KMS-11 (cell line): ENCODE data around the gene MMP7.

Experiments
- H2AFZ ChIP-seq: fragments of 200-600 bp; sonication (generic); 2 replicates; pipeline ENCODE4 v1.6.1; 2016; ENCODE audit warnings: antibody characterized with exemption, mixed run types, low read depth
- H3K27ac ChIP-seq: fragments of 200-600 bp; sonication (generic); 2 replicates; pipeline ENCODE4 v1.6.1; 2016; ENCODE audit warnings: mild to moderate bottlenecking, mixed run types
- H3K27me3 ChIP-seq: fragments of 200-600 bp; sonication (generic); 2 replicates; pipeline ENCODE4 v1.6.1; 2017; ENCODE audit warnings: mild to moderate bottlenecking, low read depth, mixed run types, moderate library complexity; ENCODE audit not compliant: insufficient read depth
- H3K36me3 ChIP-seq: fragments of 200-600 bp; sonication (generic); 2 replicates; pipeline ENCODE4 v1.6.1; 2017; ENCODE audit warnings: mild to moderate bottlenecking, mixed run types; ENCODE audit not compliant: insufficient read depth
- H3K4me1 ChIP-seq: fragments of 200-600 bp; sonication (generic); 2 replicates; pipeline ENCODE4 v1.6.1; 2016; ENCODE audit warnings: mild to moderate bottlenecking, low read depth, mixed run types; ENCODE audit not compliant: poor library complexity, severe bottlenecking
- H3K4me2 ChIP-seq: fragments of 200-600 bp; sonication (generic); 2 replicates; pipeline ENCODE4 v1.7.0; 2016; ENCODE audit warnings: mild to moderate bottlenecking, mixed run types
- H3K4me3 ChIP-seq: fragments of 200-600 bp; sonication (generic); IDR thresholded peaks from 2 replicates; pipeline ENCODE4 v1.6.1; 2017; ENCODE audit warnings: low read depth, low read length, mixed read lengths; ENCODE audit not compliant: insufficient read depth
- H3K79me2 ChIP-seq: fragments of 200-600 bp; sonication (generic); 2 replicates; pipeline ENCODE4 v1.6.1; 2016; ENCODE audit warnings: low read depth, mixed run types; ENCODE audit not compliant: insufficient read depth
- H3K9ac ChIP-seq: fragments of 200-600 bp; sonication (generic); 2 replicates; pipeline ENCODE4 v1.6.1; 2016; ENCODE audit warnings: mild to moderate bottlenecking, mixed run types
- H4K20me1 ChIP-seq: fragments of 200-600 bp; sonication (generic); 2 replicates; pipeline ENCODE4 v1.6.1; 2016; ENCODE audit warnings: mild to moderate bottlenecking, mixed run types; ENCODE audit not compliant: insufficient read depth
- CTCF ChIP-seq: fragments of 200-600 bp; sonication (generic); conservative IDR thresholded peaks from 2 replicates; pipeline ENCODE4 v1.6.1; 2017; ENCODE audit warnings: low read depth, mild to moderate bottlenecking, antibody characterized with exemption, low read length, moderate library complexity, mixed read lengths

MMP7 gene

GRCh38 chr11:102473543-102473942, 57.0 kb downstream of the MMP7 start:
- Histone ChIP-seq H3K79me2 (no peaks in the 10 kb centered on the region), H3K27ac (peak overlapping the region; percentile 90), H3K27me3 (no peaks in the 10 kb centered on the region), H3K4me1 (peaks cover 86% of the 10 kb centered on the region), H3K36me3 (no peaks in the 10 kb centered on the region), H3K9ac (peak overlapping the region; percentile 50; the same call in 1 of the 2 replicates), H2AFZ (peak overlapping the region; percentile 18), H3K4me3 (no peak overlapping the region), H4K20me1 (no peaks in the 10 kb centered on the region), H3K4me2 (peak overlapping the region; percentile 62)
- TF ChIP-seq CTCF, result no peak

GRCh38 chr11:102472127-102472526, 58.4 kb downstream of the MMP7 start:
- no peak overlapping the region for H3K27ac ChIP-seq
- no peak overlapping the region for H3K9ac ChIP-seq
- no peak for TF ChIP-seq CTCF
- peaks cover 72% of the 10 kb centered on the region for H3K4me1 ChIP-seq
- H3K27me3 ChIP-seq, result no peaks in the 10 kb centered on the region
- H3K36me3 ChIP-seq, result no peaks in the 10 kb centered on the region
- no peak overlapping the region for H3K4me2 ChIP-seq
- no peak overlapping the region for H2AFZ ChIP-seq
- H3K79me2 ChIP-seq, result no peaks in the 10 kb centered on the region
- H4K20me1 ChIP-seq, result no peaks in the 10 kb centered on the region
- H3K4me3 ChIP-seq, result no peak overlapping the region

- Histone ChIP-seq H3K27ac (no peak overlapping the region), H4K20me1 (no peaks in the 10 kb centered on the region), H2AFZ (no peak overlapping the region), H3K4me3 (no peak overlapping the region), H3K9ac (no peak overlapping the region), H3K27me3 (no peaks in the 10 kb centered on the region), H3K4me1 (peaks cover 65% of the 10 kb centered on the region), H3K79me2 (no peaks in the 10 kb centered on the region), H3K36me3 (no peaks in the 10 kb centered on the region), H3K4me2 (no peak overlapping the region)
- no peak for TF ChIP-seq CTCF
Measured at GRCh38 chr11:102471474-102471873, 59.1 kb downstream of the MMP7 start.
